ENCODE data around the gene RPH3AL.
"Not testable (repeated sequence)": the region's sequence is repeated elsewhere in the genome, so short reads cannot be mapped to it uniquely, and the experiment has no call there.

RPH3AL gene

GRCh38 chr17:173166-173911 lies 179.3 kb downstream of the RPH3AL start:
- POLR2A ChIA-PET: no interaction called here
- Histone ChIP-seq H3K4me1 (ENCODE audit: control extremely low read depth in 1 of 4, control insufficient read depth in 4 of 4, insufficient read depth in 4 of 4, low read length in 3 of 4) (no peaks in the 10 kb centered on the region), H3K36me3 (ENCODE audit: control insufficient read depth in 4 of 4, insufficient read depth in 4 of 4, low read length in 3 of 4) (no peaks in the 10 kb centered on the region), H3K27me3 (replicated peaks in 2 of 5; ENCODE audit: control insufficient read depth in 4 of 5, insufficient read depth in 5 of 5, low read length in 4 of 5) (peaks cover 0 to 11% (median 5%) of the 10 kb centered on the region in 5 experiments), H3K27ac (ENCODE audit: insufficient read depth in 1 of 2, low read depth in 1 of 2, low read length in 2 of 2, poor library complexity in 1 of 2, severe bottlenecking in 2 of 2) (no peak overlapping the region), H3K4me3 (ENCODE audit: control insufficient read depth in 1 of 7, extremely low read depth in 1 of 7, insufficient read depth in 4 of 7, low read depth in 2 of 7, low read length in 6 of 7) (no peak overlapping the region), H3K9me3 (ENCODE audit: control extremely low read depth in 1 of 5, control insufficient read depth in 4 of 5, insufficient read depth in 2 of 5, low read depth in 1 of 5, low read length in 4 of 5) (no peaks in the 10 kb centered on the region)
- DNase-seq: no peak
- 92% methylated on average over 7 of the region's 10 CpGs for WGBS (ENCODE audit: insufficient coverage)
- CTCF ChIA-PET: interaction anchor here (1.0 to 2.5 kb wide), 7 partner anchors 8 to 212 kb away, joined by 3 to 9 read pairs (median 5); no protein-coding TSS in a partner anchor

DNA sequence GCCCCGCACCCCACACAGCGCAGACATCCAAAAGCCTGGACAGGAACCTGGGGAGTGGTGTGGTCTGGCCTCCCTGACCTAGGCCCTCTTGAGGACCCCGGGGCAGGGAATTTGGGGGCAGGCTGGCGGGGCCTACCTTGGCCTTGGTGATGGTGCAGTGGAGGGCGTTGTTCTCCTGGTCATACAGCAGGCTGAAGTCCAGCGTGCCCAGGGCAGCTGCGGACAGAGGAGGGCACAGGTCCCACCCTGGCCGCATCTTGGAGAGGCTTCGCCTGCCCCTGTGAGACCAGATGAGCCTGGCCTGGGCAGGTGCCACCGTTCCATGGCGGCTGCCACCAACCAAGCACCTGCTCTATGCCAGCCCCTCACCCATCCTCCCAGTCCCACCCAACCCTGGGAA lies 180.2 kb downstream of the RPH3AL start:
- Histone ChIP-seq H3K27me3 (replicated peaks in 2 of 5; ENCODE audit: control insufficient read depth in 4 of 5, insufficient read depth in 5 of 5, low read length in 4 of 5) (peaks cover 0 to 7% (median 0%) of the 10 kb centered on the region in 5 experiments), H3K36me3 (ENCODE audit: control insufficient read depth in 4 of 4, insufficient read depth in 4 of 4, low read length in 3 of 4) (no peaks in the 10 kb centered on the region), H3K9me3 (ENCODE audit: control extremely low read depth in 1 of 5, control insufficient read depth in 4 of 5, insufficient read depth in 2 of 5, low read depth in 1 of 5, low read length in 4 of 5) (no peaks in the 10 kb centered on the region), H3K4me3 (ENCODE audit: control insufficient read depth in 1 of 7, extremely low read depth in 1 of 7, insufficient read depth in 4 of 7, low read depth in 2 of 7, low read length in 6 of 7) (no peak overlapping the region), H3K27ac (ENCODE audit: insufficient read depth in 1 of 2, low read depth in 1 of 2, low read length in 2 of 2, poor library complexity in 1 of 2, severe bottlenecking in 2 of 2) (no peak overlapping the region), H3K4me1 (ENCODE audit: control extremely low read depth in 1 of 4, control insufficient read depth in 4 of 4, insufficient read depth in 4 of 4, low read length in 3 of 4) (no peaks in the 10 kb centered on the region)
- CTCF ChIA-PET: interaction anchor here (1.2 to 2.5 kb wide), 3 partner anchors 7 to 213 kb away, joined by 5 to 9 read pairs (median 7); no protein-coding TSS in a partner anchor
- 95% methylated on average over 6 of the region's 11 CpGs for WGBS (ENCODE audit: insufficient coverage)
- POLR2A ChIA-PET: no interaction called here
- DNase-seq: no peak

DNA sequence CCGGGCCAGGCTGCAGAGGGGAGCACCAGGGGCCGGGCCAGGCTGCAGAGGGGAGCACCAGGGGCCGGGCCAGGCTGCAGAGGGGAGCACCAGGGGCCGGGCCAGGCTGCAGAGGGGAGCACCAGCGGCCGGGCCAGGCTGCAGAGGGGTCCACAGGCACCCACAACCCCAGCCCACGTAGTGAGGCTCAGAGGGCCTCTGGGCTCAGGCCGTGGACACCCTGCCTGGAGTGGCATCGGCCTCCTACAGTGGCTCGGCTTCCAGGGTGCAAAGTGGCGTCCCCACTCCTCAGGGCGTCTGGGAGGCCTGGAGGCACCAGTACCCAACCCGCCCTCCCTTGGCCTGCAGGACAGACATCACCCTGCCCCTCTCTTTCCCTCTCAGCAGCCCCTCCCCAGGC lies 180.7 kb downstream of the RPH3AL start:
- 97% methylated on average over 11 of the region's 13 CpGs for WGBS (ENCODE audit: insufficient coverage)
- Histone ChIP-seq H3K27ac (ENCODE audit: insufficient read depth in 1 of 2, low read depth in 1 of 2, low read length in 2 of 2, poor library complexity in 1 of 2, severe bottlenecking in 2 of 2) (no peak overlapping the region), H3K36me3 (ENCODE audit: control insufficient read depth in 4 of 4, insufficient read depth in 4 of 4, low read length in 3 of 4) (no peaks in the 10 kb centered on the region), H3K27me3 (replicated peaks in 2 of 5; ENCODE audit: control insufficient read depth in 4 of 5, insufficient read depth in 5 of 5, low read length in 4 of 5) (peaks cover 0 to 7% (median 0%) of the 10 kb centered on the region in 5 experiments), H3K4me3 (ENCODE audit: control insufficient read depth in 1 of 7, extremely low read depth in 1 of 7, insufficient read depth in 4 of 7, low read depth in 2 of 7, low read length in 6 of 7) (no peak overlapping the region), H3K9me3 (ENCODE audit: control extremely low read depth in 1 of 5, control insufficient read depth in 4 of 5, insufficient read depth in 2 of 5, low read depth in 1 of 5, low read length in 4 of 5) (no peaks in the 10 kb centered on the region), H3K4me1 (ENCODE audit: control extremely low read depth in 1 of 4, control insufficient read depth in 4 of 4, insufficient read depth in 4 of 4, low read length in 3 of 4) (no peaks in the 10 kb centered on the region)
- ChIA-PET POLR2A (no interaction called here), CTCF (interaction anchor here (2.5 kb wide), 1 partner anchor 137 kb away, joined by 9 read pairs; no protein-coding TSS in a partner anchor)
- no peak for DNase-seq

DNA sequence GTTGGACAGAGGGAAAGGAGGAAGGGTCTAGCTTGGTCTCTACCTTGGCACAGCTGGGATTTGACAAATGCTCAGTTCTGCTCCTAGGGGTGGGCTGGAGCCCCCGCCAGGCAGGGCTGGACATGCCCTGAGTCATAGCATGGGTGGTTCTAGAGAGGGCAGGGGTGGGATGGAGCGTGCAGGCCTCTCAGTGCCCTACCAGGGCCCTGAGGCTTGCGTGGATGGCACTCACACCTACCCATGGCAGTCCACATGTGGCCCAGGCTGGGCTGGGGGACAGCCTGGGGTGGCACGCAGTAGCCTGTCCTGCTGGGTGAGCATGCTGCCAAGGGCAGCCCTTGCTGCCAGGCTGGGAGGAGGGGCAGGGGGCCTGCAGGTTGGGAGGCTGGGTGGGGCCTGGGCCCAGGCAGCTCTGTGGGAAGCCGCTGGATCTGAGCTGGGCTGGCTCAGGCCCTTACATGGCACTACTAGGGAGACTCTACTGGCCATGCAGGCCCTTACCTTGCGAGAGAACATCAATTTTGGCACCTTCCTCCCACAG lies 182.4 kb downstream of the RPH3AL start:
- Histone ChIP-seq H3K36me3 (ENCODE audit: control insufficient read depth in 4 of 4, insufficient read depth in 4 of 4, low read length in 3 of 4) (no peaks in the 10 kb centered on the region), H3K27ac (ENCODE audit: insufficient read depth in 1 of 2, low read depth in 1 of 2, low read length in 2 of 2, poor library complexity in 1 of 2, severe bottlenecking in 2 of 2) (no peak overlapping the region), H3K4me3 (ENCODE audit: control insufficient read depth in 1 of 7, extremely low read depth in 1 of 7, insufficient read depth in 4 of 7, low read depth in 2 of 7, low read length in 6 of 7) (no peak overlapping the region), H3K9me3 (ENCODE audit: control extremely low read depth in 1 of 5, control insufficient read depth in 4 of 5, insufficient read depth in 2 of 5, low read depth in 1 of 5, low read length in 4 of 5) (no peaks in the 10 kb centered on the region), H3K4me1 (ENCODE audit: control extremely low read depth in 1 of 4, control insufficient read depth in 4 of 4, insufficient read depth in 4 of 4, low read length in 3 of 4) (no peaks in the 10 kb centered on the region), H3K27me3 (replicated peaks in 2 of 5; ENCODE audit: control insufficient read depth in 4 of 5, insufficient read depth in 5 of 5, low read length in 4 of 5) (peaks cover 0 to 7% (median 0%) of the 10 kb centered on the region in 5 experiments)
- no peak for DNase-seq
- WGBS (ENCODE audit: insufficient coverage): 100% methylated on average over 6 of the region's 6 CpGs
- ChIA-PET POLR2A (no interaction called here), CTCF (interaction anchor here (0.6 to 1.2 kb wide), 2 partner anchors 26 to 28 kb away, joined by 3 to 4 read pairs; no protein-coding TSS in a partner anchor)

DNA sequence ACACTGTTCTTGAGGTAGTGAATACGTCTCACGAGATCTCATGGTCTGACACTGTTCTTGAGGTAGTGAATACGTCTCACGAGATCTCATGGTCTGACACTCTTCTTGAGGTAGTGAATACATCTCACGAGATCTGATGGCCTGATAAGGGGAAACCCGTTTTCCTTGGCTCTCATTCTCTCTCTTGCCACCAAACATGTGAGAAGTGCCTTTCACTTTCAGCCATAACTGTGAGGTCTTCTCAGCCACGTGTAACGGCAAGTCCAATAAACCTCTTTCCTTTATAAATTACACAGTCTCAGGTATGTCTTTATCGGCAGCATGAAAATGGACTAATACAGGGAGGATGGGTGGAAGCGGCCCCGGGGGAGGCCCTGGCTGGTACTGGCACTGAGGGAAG lies 184.0 kb downstream of the RPH3AL start:
- H3K4me3 ChIP-seq (ENCODE audit: control insufficient read depth in 1 of 7, extremely low read depth in 1 of 7, insufficient read depth in 4 of 7, low read depth in 2 of 7, low read length in 6 of 7); H3K9me3 ChIP-seq (ENCODE audit: control extremely low read depth in 1 of 5, control insufficient read depth in 4 of 5, insufficient read depth in 2 of 5, low read depth in 1 of 5, low read length in 4 of 5); H3K36me3 ChIP-seq (ENCODE audit: control insufficient read depth in 4 of 4, insufficient read depth in 4 of 4, low read length in 3 of 4); H3K27me3 ChIP-seq (replicated peaks in 2 of 5; ENCODE audit: control insufficient read depth in 4 of 5, insufficient read depth in 5 of 5, low read length in 4 of 5); POLR2A ChIA-PET; DNase-seq; H3K27ac ChIP-seq (ENCODE audit: insufficient read depth in 1 of 2, low read depth in 1 of 2, low read length in 2 of 2, poor library complexity in 1 of 2, severe bottlenecking in 2 of 2); H3K4me1 ChIP-seq (ENCODE audit: control extremely low read depth in 1 of 4, control insufficient read depth in 4 of 4, insufficient read depth in 4 of 4, low read length in 3 of 4): not testable (repeated sequence)
- CTCF ChIA-PET: interaction anchor here (1.2 kb wide), 1 partner anchor 482 kb away, joined by 3 read pairs; no protein-coding TSS in a partner anchor
- 85% methylated on average over 5 of the region's 11 CpGs for WGBS (ENCODE audit: insufficient coverage)

- CTCF ChIA-PET: interaction anchor here (1.0 to 5.5 kb wide), 11 partner anchors 8 to 534 kb away, joined by 3 to 34 read pairs (median 6); no protein-coding TSS in a partner anchor
- POLR2A ChIA-PET: no interaction called here
- 97% methylated on average over 14 of the region's 14 CpGs for WGBS (ENCODE audit: insufficient coverage)
- H3K4me3 ChIP-seq (ENCODE audit: control insufficient read depth in 1 of 7, extremely low read depth in 1 of 7, insufficient read depth in 4 of 7, low read depth in 2 of 7, low read length in 6 of 7): no peak overlapping the region
- H3K4me1 ChIP-seq (ENCODE audit: control extremely low read depth in 1 of 4, control insufficient read depth in 4 of 4, insufficient read depth in 4 of 4, low read length in 3 of 4): no peaks in the 10 kb centered on the region
- DNase-seq: no peak
- no peaks in the 10 kb centered on the region for H3K36me3 ChIP-seq (ENCODE audit: control insufficient read depth in 4 of 4, insufficient read depth in 4 of 4, low read length in 3 of 4)
- H3K27me3 ChIP-seq (replicated peaks in 2 of 5; ENCODE audit: control insufficient read depth in 4 of 5, insufficient read depth in 5 of 5, low read length in 4 of 5): no peaks in the 10 kb centered on the region
- H3K27ac ChIP-seq (ENCODE audit: insufficient read depth in 1 of 2, low read depth in 1 of 2, low read length in 2 of 2, poor library complexity in 1 of 2, severe bottlenecking in 2 of 2): no peak overlapping the region
- H3K9me3 ChIP-seq (ENCODE audit: control extremely low read depth in 1 of 5, control insufficient read depth in 4 of 5, insufficient read depth in 2 of 5, low read depth in 1 of 5, low read length in 4 of 5): no peaks in the 10 kb centered on the region
Measured at GRCh38 chr17:165939-166338, 186.7 kb downstream of the RPH3AL start.

All from common myeloid progenitor, CD34-positive (primary cell).